Fibroblast of mammary gland (primary cell): ENCODE measurements around the gene RBM19.

Experiments
- DNase-seq: peaks from one replicate; pipeline ENCODE4 v3.0.0-alpha.2; 2010; ENCODE audit warnings: low read depth
- H3K4me3 ChIP-seq: 2 replicates; pipeline ENCODE4 v1.5.1; 2011; ENCODE audit warnings: low read depth, mild to moderate bottlenecking, low read length, moderate library complexity; ENCODE audit not compliant: control insufficient read depth
- TF ChIP-seq, protein P1 (sequence below): conservative IDR thresholded peaks from 2 replicates; pipeline ENCODE4 v1.5.1; 2011; ENCODE audit warnings: low read depth, low read length, inconsistent platforms; ENCODE audit not compliant: control insufficient read depth, insufficient read depth

RBM19 gene

DNA sequence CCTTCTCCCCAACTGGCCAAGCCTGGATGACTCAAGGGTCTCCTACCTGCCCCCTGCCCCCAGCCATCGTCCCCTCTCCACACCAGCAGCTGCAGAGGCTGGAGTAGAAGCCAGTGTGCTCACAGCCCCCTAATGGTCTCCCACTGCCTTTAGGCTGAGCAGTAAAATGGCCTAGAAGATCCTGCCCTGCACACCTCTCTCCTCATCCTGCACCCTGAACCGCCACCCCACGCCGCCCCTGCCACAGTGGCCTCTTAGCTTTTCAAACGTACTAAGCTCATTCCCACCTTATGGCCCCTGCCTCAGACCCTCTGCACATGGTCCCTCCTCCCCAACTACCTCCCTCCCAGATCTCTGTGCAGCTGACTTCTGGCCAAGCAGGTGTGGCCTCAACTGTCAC, 46.3 kb downstream of the RBM19 start:
- TF ChIP-seq, protein P1, sequence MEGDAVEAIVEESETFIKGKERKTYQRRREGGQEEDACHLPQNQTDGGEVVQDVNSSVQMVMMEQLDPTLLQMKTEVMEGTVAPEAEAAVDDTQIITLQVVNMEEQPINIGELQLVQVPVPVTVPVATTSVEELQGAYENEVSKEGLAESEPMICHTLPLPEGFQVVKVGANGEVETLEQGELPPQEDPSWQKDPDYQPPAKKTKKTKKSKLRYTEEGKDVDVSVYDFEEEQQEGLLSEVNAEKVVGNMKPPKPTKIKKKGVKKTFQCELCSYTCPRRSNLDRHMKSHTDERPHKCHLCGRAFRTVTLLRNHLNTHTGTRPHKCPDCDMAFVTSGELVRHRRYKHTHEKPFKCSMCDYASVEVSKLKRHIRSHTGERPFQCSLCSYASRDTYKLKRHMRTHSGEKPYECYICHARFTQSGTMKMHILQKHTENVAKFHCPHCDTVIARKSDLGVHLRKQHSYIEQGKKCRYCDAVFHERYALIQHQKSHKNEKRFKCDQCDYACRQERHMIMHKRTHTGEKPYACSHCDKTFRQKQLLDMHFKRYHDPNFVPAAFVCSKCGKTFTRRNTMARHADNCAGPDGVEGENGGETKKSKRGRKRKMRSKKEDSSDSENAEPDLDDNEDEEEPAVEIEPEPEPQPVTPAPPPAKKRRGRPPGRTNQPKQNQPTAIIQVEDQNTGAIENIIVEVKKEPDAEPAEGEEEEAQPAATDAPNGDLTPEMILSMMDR: no peak
- H3K4me3 ChIP-seq: no peak overlapping the region
- DNase-seq: no peak

DNA sequence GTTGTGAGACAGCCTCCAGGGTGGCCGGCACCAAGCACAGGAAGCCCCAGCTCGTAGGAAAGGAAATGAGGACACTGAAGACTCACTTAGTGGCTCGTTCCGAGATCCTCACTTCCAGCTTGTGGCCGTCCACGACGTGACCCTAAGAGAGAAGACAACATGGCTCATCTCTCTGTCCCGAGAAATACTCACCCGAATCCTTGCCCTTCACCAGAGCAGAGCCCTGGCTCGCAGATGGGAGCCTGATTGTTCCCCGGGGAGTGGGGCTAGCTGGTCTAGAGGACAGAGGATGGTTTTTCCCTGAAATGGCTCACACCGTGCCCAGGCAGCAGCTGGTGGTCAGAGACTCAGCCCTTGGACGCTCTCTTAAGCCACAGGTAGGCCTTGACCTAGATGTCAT, 47.8 kb downstream of the RBM19 start:
- no peak overlapping the region for H3K4me3 ChIP-seq
- no peak for DNase-seq
- TF ChIP-seq, protein P1: no peak

DNA sequence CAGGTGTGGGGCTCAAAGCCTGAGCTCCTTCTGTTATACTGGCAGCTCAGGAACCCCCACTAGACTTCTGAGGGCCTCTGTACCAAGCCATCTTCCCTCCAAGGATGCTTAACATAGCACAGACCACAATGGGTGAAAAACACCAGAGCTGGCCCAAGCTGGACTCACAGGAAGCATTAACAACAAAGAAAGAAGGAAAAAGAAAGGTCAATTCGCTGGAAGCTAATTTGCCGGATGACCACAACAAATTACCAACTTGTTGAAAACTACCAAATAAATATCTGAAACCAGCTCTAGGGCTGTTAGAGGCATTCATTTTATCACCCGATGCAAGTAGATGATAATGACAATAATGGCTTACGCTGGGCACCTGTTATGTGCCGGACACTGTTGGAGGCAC, 48.7 kb downstream of the RBM19 start:
- TF ChIP-seq, protein P1: no peak
- H3K4me3 ChIP-seq: no peak overlapping the region
- DNase-seq: no peak

DNA sequence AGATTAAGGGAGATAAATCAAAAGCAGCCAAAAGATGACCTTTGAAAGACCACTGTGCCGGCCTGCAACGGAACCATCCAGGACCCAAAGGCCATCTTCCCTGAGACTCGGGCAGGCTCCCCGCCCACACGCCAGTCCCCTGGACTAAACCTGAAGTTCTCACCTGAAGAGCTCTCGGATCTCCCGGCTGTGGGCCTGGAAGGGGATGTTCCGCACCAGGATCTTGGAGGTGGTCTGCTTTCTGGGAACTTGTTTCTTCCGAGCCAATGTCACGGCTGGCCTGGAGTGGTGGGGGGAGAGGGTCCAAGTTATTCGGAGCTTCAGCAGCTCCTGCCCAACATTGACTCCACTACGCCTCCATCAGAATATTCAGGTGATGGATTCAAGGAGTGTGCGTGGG, 51.3 kb downstream of the RBM19 start:
- DNase-seq: no peak
- TF ChIP-seq, protein P1: no peak

DNA sequence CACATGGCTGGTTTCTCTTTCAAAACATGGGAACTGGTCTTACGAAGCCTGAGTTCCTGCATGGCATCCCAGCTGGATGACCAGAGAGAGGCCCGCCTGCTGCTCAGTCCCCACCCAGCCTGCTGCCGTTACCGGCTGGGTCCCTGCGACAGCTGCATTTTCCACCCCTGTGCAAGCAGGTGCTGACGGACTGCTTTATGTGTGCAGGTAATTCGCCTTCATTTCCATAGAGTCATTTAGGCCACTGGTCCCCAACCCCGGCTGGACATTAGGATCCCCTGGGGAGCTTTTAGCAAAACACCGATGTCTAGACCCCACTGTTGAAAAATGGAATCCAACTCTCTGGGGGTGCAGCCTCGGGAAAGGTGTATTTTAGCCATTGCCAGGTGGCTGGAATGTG, 51.9 kb downstream of the RBM19 start:
- DNase-seq: no peak
- TF ChIP-seq, protein P1: no peak
- H3K4me3 ChIP-seq: no peak overlapping the region

More for the DNA sequence above, 51.3 kb downstream of the RBM19 start:
- no peak overlapping the region for H3K4me3 ChIP-seq

DNA sequence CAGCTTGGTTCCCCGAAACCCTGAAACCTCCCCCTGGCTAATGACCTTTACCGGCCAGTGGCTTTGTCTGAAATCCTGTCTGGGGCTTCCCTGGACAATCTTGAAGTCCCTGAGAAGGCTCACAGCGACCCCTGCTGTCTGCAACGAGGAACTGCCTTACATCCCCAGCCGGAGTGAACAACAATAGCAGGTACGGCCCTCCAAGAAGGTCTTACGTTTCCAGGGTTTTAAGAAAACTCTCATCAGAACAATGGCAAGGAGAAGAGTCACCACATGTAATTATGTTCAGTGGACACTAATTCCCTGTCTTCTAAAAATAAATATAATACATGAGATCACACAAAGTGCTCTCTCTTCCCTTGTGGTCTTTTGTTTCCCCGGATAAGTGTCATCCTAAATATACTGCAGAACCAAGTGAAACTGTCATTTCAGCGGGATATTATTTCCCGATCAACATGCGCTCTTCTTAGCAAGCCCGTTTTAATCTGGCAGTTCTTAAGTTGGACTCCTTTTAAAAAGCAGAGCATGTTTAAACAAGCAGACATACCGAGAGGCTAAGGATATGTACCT, 53.3 kb downstream of the RBM19 start:
- DNase-seq: peak; percentile 69
- TF ChIP-seq, protein P1: peak; percentile 85
- no peak overlapping the region for H3K4me3 ChIP-seq
